BJ (cell line): ENCODE data around the gene ANO4. TPM values are rescaled to one million over a fixed set of nuclear protein-coding genes. Genes with fewer than 3 reads are reported as not detected.

ENCODE experiments used
- CTCF ChIA-PET: fragments of 350-600 bp; formaldehyde crosslinking; extraction: SDS; loops from one replicate; lab custom pipeline; 2021; ENCODE audit warnings: antibody characterized with exemption, inconsistent platforms; lab: Yijun Ruan, JAX
- POLR2A ChIA-PET: fragments of 300-600 bp; sonication (Branson Sonifier 250); formaldehyde crosslinking; extraction: SDS; loops from one replicate; lab custom pipeline; 2021; ENCODE audit warnings: antibody characterized with exemption; lab: Charles Lee
- DNase-seq: peaks from one replicate; pipeline ENCODE4 v3.0.0-alpha.2; 2011; ENCODE audit warnings: low read depth
- H3K27me3 ChIP-seq: 2 replicates; pipeline ENCODE4 v1.6.0; 2011; ENCODE audit warnings: low read length; ENCODE audit not compliant: control insufficient read depth, insufficient read depth
- H3K36me3 ChIP-seq: 2 replicates; pipeline ENCODE4 v1.5.1; 2011; ENCODE audit warnings: low read length; ENCODE audit not compliant: control insufficient read depth, insufficient read depth
- H3K4me3 ChIP-seq: 2 replicates; pipeline ENCODE4 v1.5.1; 2011; ENCODE audit warnings: low read depth, mild to moderate bottlenecking, control low read depth, low read length
- polyA minus RNA-seq: library from RNA; depleted of rRNA, polyadenylated mRNA; stranded (reverse); fragments of >200 nt; gene quantifications from 2 replicates; pipeline ENCODE4 v1.2.3, GENCODE V29; 2011; rRNA and poly(A)+ RNA removed
- polyA plus RNA-seq: library from polyadenylated mRNA; depleted of rRNA; stranded (reverse); fragments of >200 nt; gene quantifications from 2 replicates; pipeline ENCODE4 v1.2.3, GENCODE V29; 2011; rRNA removed
- TF ChIP-seq, protein P1 (sequence below): IDR thresholded peaks from 2 replicates; pipeline ENCODE4 v1.5.1; 2011; ENCODE audit warnings: low read depth, mild to moderate bottlenecking, control low read depth, inconsistent platforms, low read length, moderate library complexity; ENCODE audit not compliant: insufficient read depth

ANO4 gene
- polyA plus RNA-seq = 7.1 and 8.0 TPM in 2 replicates
- 9.3 and 11.3 TPM in 2 replicates for polyA minus RNA-seq

DNA sequence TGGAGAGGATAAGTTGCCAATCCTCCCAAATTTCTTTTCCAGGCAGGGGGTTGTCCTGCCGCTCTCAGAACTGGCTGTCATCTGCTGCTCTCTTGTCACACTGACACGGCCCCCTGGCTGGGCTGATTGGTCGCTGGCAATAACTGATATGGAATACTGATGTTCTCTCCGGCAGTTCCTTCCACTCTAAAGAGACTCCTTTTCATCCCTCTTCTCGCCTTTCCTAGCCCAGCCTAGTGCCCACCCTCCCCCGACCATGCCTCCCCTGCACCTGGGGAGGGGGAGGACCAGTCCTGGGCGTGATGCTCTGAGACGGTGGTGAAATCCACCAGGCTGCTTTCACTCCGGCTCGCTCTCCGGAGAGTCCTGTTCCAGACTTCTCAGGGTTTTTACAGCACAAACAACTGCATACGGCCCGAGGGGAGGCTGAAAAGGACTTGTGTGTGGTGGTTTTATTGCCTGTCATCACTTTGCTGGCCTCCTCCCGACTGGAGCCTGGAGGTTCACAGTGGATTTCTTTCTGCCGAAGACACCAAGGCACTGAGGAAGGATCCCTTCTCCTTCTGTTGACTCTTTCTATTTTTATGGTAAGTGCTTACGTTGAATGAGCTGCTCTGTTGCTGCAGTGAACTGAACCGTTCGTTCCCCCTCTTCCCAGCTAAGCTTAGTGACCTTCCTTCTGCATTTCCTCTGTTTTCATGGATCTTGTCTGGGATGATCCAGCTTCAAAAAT is at the start of gene ANO4:
TSS of gene ANO4 (plus strand) at position 336 of the 733 bp plus-strand sequence. CDS start 107,010 bp downstream, outside the sequence.
- no peaks in the 10 kb centered on the region for H3K36me3 ChIP-seq
- DNase-seq = peak; percentile 19
- H3K27me3 ChIP-seq = no peaks in the 10 kb centered on the region
- peak within 1 kb of the TSS; percentile 7; the same call in 1 of the 2 replicates for H3K4me3 ChIP-seq
- ChIA-PET POLR2A (no interaction called here), CTCF (interaction anchor here (0.9 kb wide), 1 partner anchor 15 kb away, joined by 3 read pairs; no protein-coding TSS in a partner anchor)
- TF ChIP-seq, protein P1, sequence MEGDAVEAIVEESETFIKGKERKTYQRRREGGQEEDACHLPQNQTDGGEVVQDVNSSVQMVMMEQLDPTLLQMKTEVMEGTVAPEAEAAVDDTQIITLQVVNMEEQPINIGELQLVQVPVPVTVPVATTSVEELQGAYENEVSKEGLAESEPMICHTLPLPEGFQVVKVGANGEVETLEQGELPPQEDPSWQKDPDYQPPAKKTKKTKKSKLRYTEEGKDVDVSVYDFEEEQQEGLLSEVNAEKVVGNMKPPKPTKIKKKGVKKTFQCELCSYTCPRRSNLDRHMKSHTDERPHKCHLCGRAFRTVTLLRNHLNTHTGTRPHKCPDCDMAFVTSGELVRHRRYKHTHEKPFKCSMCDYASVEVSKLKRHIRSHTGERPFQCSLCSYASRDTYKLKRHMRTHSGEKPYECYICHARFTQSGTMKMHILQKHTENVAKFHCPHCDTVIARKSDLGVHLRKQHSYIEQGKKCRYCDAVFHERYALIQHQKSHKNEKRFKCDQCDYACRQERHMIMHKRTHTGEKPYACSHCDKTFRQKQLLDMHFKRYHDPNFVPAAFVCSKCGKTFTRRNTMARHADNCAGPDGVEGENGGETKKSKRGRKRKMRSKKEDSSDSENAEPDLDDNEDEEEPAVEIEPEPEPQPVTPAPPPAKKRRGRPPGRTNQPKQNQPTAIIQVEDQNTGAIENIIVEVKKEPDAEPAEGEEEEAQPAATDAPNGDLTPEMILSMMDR = no peak

DNA sequence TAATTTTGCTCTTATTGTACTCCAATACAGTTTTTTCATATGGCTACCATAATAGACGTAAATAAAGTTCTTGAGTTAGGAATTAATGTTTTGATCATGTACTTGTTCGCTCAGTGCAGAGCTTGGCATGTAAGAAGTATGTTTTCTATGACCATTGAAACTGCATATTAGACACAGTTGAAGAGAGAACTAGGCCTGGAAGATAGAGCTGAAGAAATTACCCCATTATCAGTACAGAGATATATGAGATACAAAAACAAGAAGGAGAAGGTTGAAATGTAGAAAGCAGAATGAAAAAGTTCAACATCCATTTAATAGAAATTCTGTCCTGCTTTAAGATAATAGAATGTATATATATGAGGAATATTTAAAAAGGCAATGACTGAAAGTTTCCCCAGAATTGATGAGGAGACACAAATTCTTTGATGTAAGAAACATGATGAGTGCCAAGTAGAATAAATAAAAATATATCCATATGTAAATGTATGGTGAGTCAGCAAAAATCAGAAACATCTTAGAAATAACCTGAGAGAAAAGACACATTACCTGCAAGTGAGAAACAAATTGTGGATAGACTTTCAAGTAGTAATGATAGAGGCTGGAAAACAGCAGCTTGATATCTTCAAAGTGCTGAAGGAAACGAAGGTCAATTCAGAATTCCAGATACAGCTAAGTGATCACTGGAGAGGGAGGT is 49.1 kb upstream of the ANO4 start:
- CTCF ChIA-PET = no interaction called here
- Histone ChIP-seq H3K27me3 (no peaks in the 10 kb centered on the region), H3K4me3 (no peak overlapping the region), H3K36me3 (no peaks in the 10 kb centered on the region; the same call in 1 of the 2 replicates)
- POLR2A ChIA-PET = no interaction called here
- TF ChIP-seq, protein P1 = no peak
- no peak for DNase-seq

DNA sequence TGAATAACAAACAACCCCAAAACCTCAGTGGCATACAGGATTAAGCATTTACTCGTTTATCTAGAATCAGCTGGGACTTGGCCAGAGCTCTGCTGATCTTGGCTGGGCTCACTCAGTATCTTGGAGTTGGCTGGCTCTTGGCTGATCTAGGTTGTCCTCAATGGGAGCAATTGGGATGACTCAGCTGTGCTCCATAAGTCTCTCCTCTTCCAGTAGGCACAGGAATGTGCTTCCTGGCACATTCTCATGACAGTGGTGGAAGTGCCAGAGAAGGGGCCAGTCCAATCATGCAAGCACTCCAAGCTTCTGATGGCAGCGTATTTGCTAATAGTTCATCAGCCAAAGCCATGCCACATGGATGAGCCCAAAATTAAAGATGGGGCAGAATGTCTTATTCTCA is 41.7 kb upstream of the ANO4 start:
- DNase-seq = no peak
- Histone ChIP-seq H3K27me3 (no peaks in the 10 kb centered on the region), H3K4me3 (no peak overlapping the region), H3K36me3 (no peaks in the 10 kb centered on the region)
- TF ChIP-seq, protein P1 = no peak
- ChIA-PET CTCF (no interaction called here), POLR2A (no interaction called here)

DNA sequence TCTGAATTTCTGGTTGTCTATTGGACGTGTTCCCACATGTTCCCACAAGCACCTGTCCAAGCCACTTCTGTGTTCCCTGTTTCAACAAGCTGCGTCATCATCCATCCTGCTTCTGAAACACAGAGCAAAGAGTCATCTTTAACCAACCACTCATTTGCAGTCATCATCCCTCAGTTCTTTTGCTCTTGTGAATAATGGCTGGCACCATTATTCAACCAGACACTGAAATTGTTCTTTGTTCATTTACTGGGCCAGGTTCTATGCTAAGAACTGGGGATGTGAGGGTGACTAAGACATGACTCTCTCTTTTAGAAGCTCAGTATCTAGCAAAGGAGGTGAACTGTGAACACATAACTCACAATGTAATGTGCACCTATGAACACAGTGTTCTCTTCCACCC is 40.7 kb upstream of the ANO4 start:
- no peak for DNase-seq
- TF ChIP-seq, protein P1 = no peak
- H3K36me3 ChIP-seq = no peaks in the 10 kb centered on the region
- ChIA-PET POLR2A (no interaction called here), CTCF (no interaction called here)
- H3K27me3 ChIP-seq = no peaks in the 10 kb centered on the region
- H3K4me3 ChIP-seq = no peak overlapping the region

DNA sequence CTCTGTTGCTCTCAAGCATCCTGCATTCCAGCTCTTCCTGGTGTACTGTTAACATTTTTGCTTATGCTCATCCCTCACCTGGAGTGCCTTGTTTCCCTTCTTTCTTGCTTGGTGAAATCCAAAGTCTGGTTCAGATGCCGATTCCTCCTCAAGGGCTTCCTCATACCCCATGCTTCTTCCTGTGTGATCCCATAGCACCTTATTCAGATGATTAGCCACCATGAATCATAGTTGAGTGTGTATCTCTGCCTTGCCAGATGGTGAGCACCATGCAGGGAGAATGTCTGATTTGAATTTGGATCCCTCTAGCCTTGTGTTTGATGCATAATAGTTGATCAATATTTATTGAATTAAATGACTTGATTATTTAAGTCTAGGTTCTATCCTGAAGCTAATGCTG is 39.4 kb upstream of the ANO4 start:
- H3K36me3 ChIP-seq = no peaks in the 10 kb centered on the region
- TF ChIP-seq, protein P1 = no peak
- POLR2A ChIA-PET = no interaction called here
- no peak overlapping the region for H3K4me3 ChIP-seq
- CTCF ChIA-PET = interaction anchor here (0.8 to 1.3 kb wide), 2 partner anchors 13 to 22 kb away, joined by 3 to 4 read pairs; no protein-coding TSS in a partner anchor
- no peak for DNase-seq
- no peaks in the 10 kb centered on the region for H3K27me3 ChIP-seq
